GM10266 (cell line): ENCODE results near the gene ARID5B.

Experiments used
- DNase-seq: peaks from one replicate; pipeline ENCODE4 v3.0.0; 2012; ENCODE audit errors: extremely low spot score
- CTCF ChIP-seq: IDR thresholded peaks from 2 replicates; pipeline ENCODE4 v1.5.1; 2012; ENCODE audit warnings: mild to moderate bottlenecking, low read depth; ENCODE audit not compliant: control insufficient read depth, insufficient read depth; ENCODE audit errors: missing control alignments

ARID5B gene

GRCh38 chr10:61870526-61870895 lies 31.0 kb upstream of the ARID5B start:
- DNase-seq: no peak
- TF ChIP-seq CTCF: no peak

DNA sequence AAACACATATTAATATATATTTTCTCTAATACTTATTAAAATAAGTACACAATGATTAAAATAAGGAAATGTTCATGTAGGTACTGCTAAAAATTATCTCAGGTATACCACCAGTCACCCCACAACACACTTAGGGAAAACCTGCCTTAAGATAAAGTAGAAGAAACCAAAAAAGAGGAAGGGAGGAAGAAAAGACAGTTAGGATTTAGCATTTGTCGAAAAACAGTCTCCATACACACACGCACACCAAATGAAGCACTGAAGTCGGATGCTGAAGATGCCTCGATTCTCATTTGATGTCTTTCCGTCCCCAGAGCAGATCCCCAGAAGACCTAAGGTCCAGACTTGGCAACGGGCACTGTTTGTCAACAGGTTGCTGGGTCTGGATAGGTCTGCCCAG lies 30.0 kb upstream of the ARID5B start:
- DNase-seq: no peak
- TF ChIP-seq CTCF: no peak

DNA sequence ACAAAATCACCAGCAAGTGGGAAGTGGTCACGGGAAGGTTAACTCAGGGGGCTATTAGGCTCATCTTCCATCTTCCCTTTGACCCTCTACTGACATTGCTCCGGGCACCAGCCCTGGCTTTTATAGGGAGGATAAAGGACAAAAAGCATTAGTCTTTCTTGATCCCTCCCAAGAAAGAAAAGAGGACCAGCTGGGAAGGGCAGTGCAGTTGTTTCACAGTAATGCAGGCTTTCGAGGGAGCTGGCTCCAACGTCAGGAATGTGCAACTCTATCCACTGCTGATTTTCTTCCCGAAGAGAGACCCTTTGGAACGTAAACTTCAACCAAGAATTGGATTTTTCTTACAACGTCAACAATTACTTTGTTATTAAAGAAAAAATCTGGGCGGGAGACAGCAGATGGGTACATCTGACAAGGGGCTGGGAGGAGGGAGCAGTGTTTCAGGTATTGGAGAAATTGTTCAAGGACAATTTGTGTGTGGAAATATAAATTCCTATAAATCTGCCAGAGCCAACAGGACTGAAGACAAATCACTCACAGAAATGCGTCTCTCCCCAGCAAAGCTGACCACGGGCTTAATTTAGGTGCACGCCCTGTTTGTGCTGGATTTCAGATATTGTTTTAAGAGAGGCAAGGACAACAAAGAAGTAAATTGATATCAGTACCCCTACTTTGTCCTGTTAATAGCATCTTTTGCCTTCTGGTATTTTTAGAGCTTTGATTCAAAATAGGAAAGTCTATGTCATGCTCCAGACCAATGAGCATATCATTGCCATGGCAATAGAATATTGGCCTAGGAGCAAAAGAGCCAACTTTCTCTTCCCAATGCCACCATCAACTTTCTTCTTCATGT lies 23.4 kb upstream of the ARID5B start:
- DNase-seq: no peak
- TF ChIP-seq CTCF: no peak

- TF ChIP-seq CTCF: no peak
- no peak for DNase-seq
Observed at GRCh38 chr10:61878740-61879068, 22.8 kb upstream of the ARID5B start.

- peak; percentile 29 for DNase-seq
- TF ChIP-seq CTCF: no peak
Observed at GRCh38 chr10:61882621-61883370, 18.7 kb upstream of the ARID5B start.

DNA sequence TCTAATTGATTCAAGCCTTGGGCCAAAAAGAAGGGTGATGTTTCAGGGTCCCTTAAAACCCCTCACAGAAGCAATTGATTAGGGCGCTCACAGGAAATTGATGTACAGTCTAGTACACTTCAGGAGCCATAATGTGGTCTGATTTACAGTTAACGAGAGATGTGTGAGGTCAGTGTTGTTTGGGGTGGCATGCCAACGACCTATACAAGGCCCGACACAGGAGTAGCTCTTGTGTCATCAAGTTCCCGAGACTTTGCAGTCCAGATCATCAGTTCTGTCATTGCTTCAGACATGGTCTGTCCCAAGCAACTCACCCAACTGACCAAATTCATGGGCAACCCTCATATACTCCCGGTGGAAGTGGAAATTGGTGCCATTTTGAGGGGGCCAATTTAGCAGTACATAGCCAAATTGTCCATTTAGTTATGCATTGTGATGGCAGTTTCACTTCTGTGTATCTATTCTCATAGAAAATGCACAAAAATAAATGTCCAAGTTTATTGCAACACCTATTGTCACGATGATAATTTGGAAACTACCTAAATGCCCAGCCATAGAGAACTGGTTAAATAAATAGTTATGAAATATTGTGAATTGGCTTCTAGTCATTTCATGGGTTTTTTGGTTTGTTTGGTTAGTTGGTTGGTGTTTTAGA lies 18.0 kb upstream of the ARID5B start:
- no peak for TF ChIP-seq CTCF
- no peak for DNase-seq

GRCh38 chr10:61887772-61888171 lies 13.7 kb upstream of the ARID5B start:
- no peak for DNase-seq
- no peak for TF ChIP-seq CTCF
